ENCODE data around the gene TMEM30B. TPM values are rescaled to one million over a fixed set of nuclear protein-coding genes. Genes with fewer than 3 reads are reported as not detected.
"Not testable (repeated sequence)": the region's sequence is repeated elsewhere in the genome, so short reads cannot be mapped to it uniquely, and the experiment has no call there.

TMEM30B gene
- total RNA-seq, 1 experiment from 2014 or later = 0.09 TPM

- TF ChIP-seq, protein P1, sequence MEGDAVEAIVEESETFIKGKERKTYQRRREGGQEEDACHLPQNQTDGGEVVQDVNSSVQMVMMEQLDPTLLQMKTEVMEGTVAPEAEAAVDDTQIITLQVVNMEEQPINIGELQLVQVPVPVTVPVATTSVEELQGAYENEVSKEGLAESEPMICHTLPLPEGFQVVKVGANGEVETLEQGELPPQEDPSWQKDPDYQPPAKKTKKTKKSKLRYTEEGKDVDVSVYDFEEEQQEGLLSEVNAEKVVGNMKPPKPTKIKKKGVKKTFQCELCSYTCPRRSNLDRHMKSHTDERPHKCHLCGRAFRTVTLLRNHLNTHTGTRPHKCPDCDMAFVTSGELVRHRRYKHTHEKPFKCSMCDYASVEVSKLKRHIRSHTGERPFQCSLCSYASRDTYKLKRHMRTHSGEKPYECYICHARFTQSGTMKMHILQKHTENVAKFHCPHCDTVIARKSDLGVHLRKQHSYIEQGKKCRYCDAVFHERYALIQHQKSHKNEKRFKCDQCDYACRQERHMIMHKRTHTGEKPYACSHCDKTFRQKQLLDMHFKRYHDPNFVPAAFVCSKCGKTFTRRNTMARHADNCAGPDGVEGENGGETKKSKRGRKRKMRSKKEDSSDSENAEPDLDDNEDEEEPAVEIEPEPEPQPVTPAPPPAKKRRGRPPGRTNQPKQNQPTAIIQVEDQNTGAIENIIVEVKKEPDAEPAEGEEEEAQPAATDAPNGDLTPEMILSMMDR (IDR thresholded peaks at IDR 0.05; ENCODE audit: unreplicated experiment) = no peak
- no peaks in the 10 kb centered on the region for H3K27me3 Mint-ChIP-seq (ENCODE audit: insufficient read depth, unreplicated experiment)
- no peak for DNase-seq (ENCODE audit: unreplicated experiment)
- intact Hi-C loops (cut with micrococcal nuclease) = no loop called here
- H3K4me1 Mint-ChIP-seq (ENCODE audit: insufficient read depth, unreplicated experiment) = no peaks in the 10 kb centered on the region
- H3K9me3 Mint-ChIP-seq (ENCODE audit: unreplicated experiment) = peaks cover 5% of the 10 kb centered on the region
- H3K36me3 Mint-ChIP-seq (ENCODE audit: insufficient read depth, unreplicated experiment) = no peaks in the 10 kb centered on the region
- ChIA-PET POLR2A (interaction anchor here (1.2 kb wide), 1 partner anchor 17 kb away, joined by 3 read pairs; no protein-coding TSS in a partner anchor), CTCF (interaction anchor here (0.9 to 1.5 kb wide), 3 partner anchors 13 to 47 kb away, joined by 3 to 5 read pairs (median 3); no protein-coding TSS in a partner anchor)
- no TSS peak for BruUV-seq (replicated peaks)
- H3K27ac Mint-ChIP-seq (ENCODE audit: low read depth, unreplicated experiment) = no peak overlapping the region
- no peak overlapping the region for H3K4me3 Mint-ChIP-seq (ENCODE audit: unreplicated experiment)
Measured at GRCh38 chr14:61315313-61315712, 34.2 kb upstream of the TMEM30B start.

DNA sequence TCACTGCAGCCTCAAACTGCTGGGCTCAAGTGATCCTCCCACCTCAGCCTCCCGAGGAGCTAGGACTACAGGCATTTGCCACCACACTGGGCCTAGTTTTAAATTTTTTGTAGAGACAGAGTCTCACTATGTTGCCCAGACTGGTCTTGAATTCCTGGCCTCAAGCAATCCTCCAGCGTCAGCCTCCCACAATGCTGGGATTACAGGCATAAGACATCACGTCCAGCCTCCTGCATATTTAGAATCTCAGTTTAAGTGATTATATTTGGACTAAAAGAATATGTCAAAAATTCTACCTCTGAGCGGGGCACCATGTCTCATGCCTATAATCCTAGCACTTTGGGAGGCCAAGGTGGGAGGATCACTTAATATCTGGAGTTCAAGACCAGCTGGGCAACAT lies 27.6 kb upstream of the TMEM30B start:
- H3K27ac Mint-ChIP-seq (ENCODE audit: low read depth, unreplicated experiment); DNase-seq (ENCODE audit: unreplicated experiment); BruUV-seq (replicated peaks); H3K4me1 Mint-ChIP-seq (ENCODE audit: insufficient read depth, unreplicated experiment); H3K36me3 Mint-ChIP-seq (ENCODE audit: insufficient read depth, unreplicated experiment); H3K9me3 Mint-ChIP-seq (ENCODE audit: unreplicated experiment); H3K27me3 Mint-ChIP-seq (ENCODE audit: insufficient read depth, unreplicated experiment); H3K4me3 Mint-ChIP-seq (ENCODE audit: unreplicated experiment); intact Hi-C loops (cut with micrococcal nuclease): not testable (repeated sequence)
- POLR2A ChIA-PET = interaction anchor here (0.6 to 1.1 kb wide), 4 partner anchors 8 to 168 kb away, joined by 3 read pairs; partner anchors contain the start of gene PRKCH
- CTCF ChIA-PET = interaction anchor here (1.8 kb wide), 1 partner anchor 11 kb away, joined by 4 read pairs; no protein-coding TSS in a partner anchor

DNA sequence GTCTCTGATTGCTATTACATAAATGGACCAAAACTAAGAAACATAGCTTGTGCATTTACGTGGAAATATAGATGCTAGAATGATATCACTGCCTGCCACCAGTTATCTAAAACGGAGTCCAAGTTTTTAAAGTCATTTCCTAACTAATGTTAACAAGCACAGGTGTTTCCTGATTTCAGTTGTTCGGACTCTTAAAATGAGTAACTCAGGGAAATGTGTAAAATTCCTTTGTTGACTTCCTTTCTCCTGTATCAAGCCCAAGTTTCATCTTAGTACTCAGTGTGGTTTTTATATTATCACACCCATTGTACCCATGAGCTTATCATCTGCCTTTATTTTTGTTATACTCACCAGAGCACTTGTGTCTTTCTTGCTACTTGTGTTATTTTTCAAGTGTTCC lies 27.1 kb upstream of the TMEM30B start:
- Mint-ChIP-seq H3K27ac (ENCODE audit: low read depth, unreplicated experiment) (no peak overlapping the region), H3K9me3 (ENCODE audit: unreplicated experiment) (peaks cover 7% of the 10 kb centered on the region), H3K36me3 (ENCODE audit: insufficient read depth, unreplicated experiment) (no peaks in the 10 kb centered on the region), H3K27me3 (ENCODE audit: insufficient read depth, unreplicated experiment) (no peaks in the 10 kb centered on the region), H3K4me3 (ENCODE audit: unreplicated experiment) (no peak overlapping the region), H3K4me1 (ENCODE audit: insufficient read depth, unreplicated experiment) (no peaks in the 10 kb centered on the region)
- ChIA-PET POLR2A (interaction anchor here (0.6 to 1.1 kb wide), 3 partner anchors 13 to 124 kb away, joined by 3 read pairs; partner anchors contain the start of gene PRKCH), CTCF (interaction anchor here (1.8 kb wide), 1 partner anchor 10 kb away, joined by 4 read pairs; no protein-coding TSS in a partner anchor)
- TF ChIP-seq, protein P1 (IDR thresholded peaks at IDR 0.05; ENCODE audit: unreplicated experiment) = no peak
- no peak for DNase-seq (ENCODE audit: unreplicated experiment)
- intact Hi-C loops (cut with micrococcal nuclease) = no loop called here
- BruUV-seq (replicated peaks) = no TSS peak

DNA sequence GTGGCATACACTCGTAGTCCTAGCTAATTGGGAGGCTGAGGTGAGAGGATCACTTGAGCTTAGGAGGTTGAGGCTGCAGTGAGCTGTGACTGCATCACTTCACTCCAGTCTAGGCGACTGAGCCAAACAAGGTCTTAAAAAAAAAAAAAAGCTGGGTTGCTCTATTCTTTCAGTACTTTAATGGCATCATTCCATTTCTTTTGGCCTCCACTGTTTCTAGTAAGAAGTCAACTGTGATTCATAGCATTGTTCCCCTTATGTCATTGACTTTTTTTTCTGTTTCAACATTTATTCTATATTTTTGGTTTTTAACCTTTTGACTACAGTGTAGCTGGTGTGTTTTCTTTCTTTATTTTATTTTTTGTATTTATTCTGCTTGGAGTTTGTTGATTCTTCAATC lies 23.6 kb upstream of the TMEM30B start:
- BruUV-seq (replicated peaks) = no TSS peak

More for the DNA sequence above, 23.6 kb upstream of the TMEM30B start:
- TF ChIP-seq, protein P1 (IDR thresholded peaks at IDR 0.05; ENCODE audit: unreplicated experiment) = no peak
- intact Hi-C loops (cut with micrococcal nuclease) = no loop called here
- Mint-ChIP-seq H3K27ac (ENCODE audit: low read depth, unreplicated experiment) (no peak overlapping the region), H3K36me3 (ENCODE audit: insufficient read depth, unreplicated experiment) (peaks cover 5% of the 10 kb centered on the region), H3K4me1 (ENCODE audit: insufficient read depth, unreplicated experiment) (no peaks in the 10 kb centered on the region), H3K27me3 (ENCODE audit: insufficient read depth, unreplicated experiment) (no peaks in the 10 kb centered on the region), H3K9me3 (ENCODE audit: unreplicated experiment) (peaks cover 1% of the 10 kb centered on the region), H3K4me3 (ENCODE audit: unreplicated experiment) (no peak overlapping the region)
- ChIA-PET POLR2A (interaction anchor here (0.6 to 1.3 kb wide), 2 partner anchors 415 to 560 kb away, joined by 3 to 4 read pairs; no protein-coding TSS in a partner anchor), CTCF (interaction anchor here (0.6 to 1.1 kb wide), 5 partner anchors 10 to 533 kb away, joined by 3 to 5 read pairs (median 3); no protein-coding TSS in a partner anchor)
- DNase-seq (ENCODE audit: unreplicated experiment) = no peak
